GM12878 (cell line): ENCODE data around the gene MAP4K4. TPM values are rescaled to one million over a fixed set of nuclear protein-coding genes. Genes with fewer than 3 reads are reported as not detected.

Experiments
- ATAC-seq: fragments of 200-7000 bp; cut with Tn5 transposase; 3 replicates; pipeline ENCODE4 v1.9.1; 2020; ENCODE audit warnings: mild to moderate bottlenecking, moderate library complexity
- BruUV-seq: library from RNA; stranded (reverse); fragments of 400-500 nt; replicated peaks from 2 replicates; lab custom pipeline; 2021; lab: Mats Ljungman, UMichigan
- CTCF ChIA-PET: fragments of 300-600 bp; sonication (Branson Sonifier 250); formaldehyde crosslinking; extraction: SDS; loops from one replicate; lab custom pipeline; 2021; ENCODE audit warnings: inconsistent platforms; lab: Yijun Ruan, JAX
- POLR2A ChIA-PET: fragments of 350-600 bp; formaldehyde crosslinking; extraction: SDS; loops from one replicate; lab custom pipeline; 2021; ENCODE audit warnings: inconsistent platforms; lab: Charles Lee
- RAD21 ChIA-PET: fragments of 300-600 bp; sonication (Branson Sonifier 250); formaldehyde crosslinking; loops from one replicate; lab custom pipeline; 2023; ENCODE audit warnings: antibody characterized with exemption; ENCODE audit not compliant: unreplicated experiment; lab: Charles Lee
- SMC1A ChIA-PET: fragments of 300-600 bp; sonication (Branson Sonifier 250); formaldehyde crosslinking; loops from one replicate; lab custom pipeline; 2023; ENCODE audit not compliant: unreplicated experiment, uncharacterized antibody; lab: Charles Lee
- DNase-seq: peaks from one replicate; pipeline ENCODE4 v3.0.0-alpha.2; 2011; ENCODE audit warnings: low read depth, low spot score
- FAIRE-seq: peaks from 3 replicates; lab custom pipeline; 2011; peaks lifted over from hg19 to GRCh38; lab: Jason Lieb, UNC
- H2AFZ ChIP-seq: 2 replicates; pipeline ENCODE4 v1.6.0; 2011; ENCODE audit warnings: low read depth, low read length, control low read depth; ENCODE audit not compliant: control insufficient read depth
- H3K27ac ChIP-seq: 2 replicates; pipeline ENCODE4 v1.5.1; 2011; ENCODE audit warnings: control low read depth; ENCODE audit not compliant: control insufficient read depth, insufficient read depth
- H3K27me3 ChIP-seq, 2 experiments: replicated peaks in 1 of 2; 2 replicates each; pipeline versions ENCODE4 v1.6.0 to v1.6.1; 2011; ENCODE audit warnings: low read length in 1 of 2; ENCODE audit not compliant: control insufficient read depth in 2 of 2, insufficient read depth in 2 of 2
- H3K36me3 ChIP-seq, 2 experiments: 2 replicates each; pipeline ENCODE4 v1.5.1; 2011; ENCODE audit warnings: low read length in 1 of 2; ENCODE audit not compliant: control insufficient read depth in 2 of 2, insufficient read depth in 2 of 2
- H3K4me1 ChIP-seq: 2 replicates; pipeline ENCODE4 v1.6.1; 2011; ENCODE audit warnings: mild to moderate bottlenecking, low read length, moderate library complexity, mixed read lengths; ENCODE audit not compliant: control insufficient read depth, insufficient read depth
- H3K4me2 ChIP-seq: 2 replicates; pipeline ENCODE4 v1.6.0; 2011; ENCODE audit warnings: control low read depth; ENCODE audit not compliant: control insufficient read depth, insufficient read depth
- H3K4me3 ChIP-seq: fragments of 200-600 bp; sonication (generic); 2 replicates; pipeline ENCODE4 v1.5.1; 2016
- H3K79me2 ChIP-seq: 2 replicates; pipeline ENCODE4 v1.6.0; 2011; ENCODE audit warnings: low read length; ENCODE audit not compliant: control insufficient read depth, insufficient read depth
- H3K9ac ChIP-seq: 2 replicates; pipeline ENCODE4 v1.8.0; 2011; ENCODE audit warnings: low read length, control low read depth, mixed read lengths; ENCODE audit not compliant: control insufficient read depth, insufficient read depth
- H3K9me3 ChIP-seq: replicated peaks from 3 replicates; pipeline ENCODE4 v1.5.1; 2011; ENCODE audit warnings: mild to moderate bottlenecking, low read length; ENCODE audit not compliant: control insufficient read depth, insufficient read depth
- H4K20me1 ChIP-seq: 2 replicates; pipeline ENCODE4 v1.6.0; 2011; ENCODE audit not compliant: control insufficient read depth, insufficient read depth
- ATF7 ChIP-seq: fragments of 450-650 bp; IDR thresholded peaks from 2 replicates; pipeline ENCODE4 v1.6.1; 2016; ENCODE audit warnings: low read depth, mild to moderate bottlenecking
- CBFB ChIP-seq: IDR thresholded peaks from 2 replicates; pipeline ENCODE4 v1.6.1; 2016; ENCODE audit warnings: antibody characterized with exemption, low read depth
- HCFC1 ChIP-seq: fragments of 150-350 bp; IDR thresholded peaks from 2 replicates; pipeline ENCODE4 v1.6.1; 2014; ENCODE audit warnings: low read length
- MTA2 ChIP-seq: fragments of 450-650 bp; IDR thresholded peaks from 2 replicates; pipeline ENCODE4 v1.6.1; 2016; ENCODE audit warnings: low read depth, mild to moderate bottlenecking, moderate library complexity
- NFIC ChIP-seq: IDR thresholded peaks from 2 replicates; pipeline ENCODE4 v1.6.1; 2012; ENCODE audit warnings: low read depth, mild to moderate bottlenecking, inconsistent platforms, low read length, moderate library complexity
- SIN3A ChIP-seq: IDR thresholded peaks from 2 replicates; pipeline ENCODE4 v1.6.1; 2012; ENCODE audit warnings: low read depth, low read length, improper control_type of control experiment
- SREBF2 ChIP-seq: IDR thresholded peaks from 2 replicates; pipeline ENCODE4 v1.6.1; 2012; ENCODE audit warnings: mild to moderate bottlenecking, low read length
- ZBED1 ChIP-seq: IDR thresholded peaks from 2 replicates; pipeline ENCODE4 v1.6.1; 2016; ENCODE audit warnings: borderline replicate concordance
- ZNF217 ChIP-seq: fragments of 450-650 bp; IDR thresholded peaks from 2 replicates; pipeline ENCODE4 v1.6.1; 2017; ENCODE audit warnings: antibody characterized with exemption, mild to moderate bottlenecking
- ZSCAN29 ChIP-seq: fragments of 450-650 bp; IDR thresholded peaks from 2 replicates; pipeline ENCODE4 v1.6.1; 2017; ENCODE audit warnings: mild to moderate bottlenecking, moderate library complexity
- WGBS: methylation state at CpG from one replicate; pipeline ENCODE4 v1.1.6; 2016; ENCODE audit warnings: low lambda C conversion rate; ENCODE audit not compliant: insufficient replicate concordance, insufficient coverage; ENCODE audit errors: missing lambda C conversion rate; 5-methylcytosine and 5-hydroxymethylcytosine counted together
- in situ Hi-C: fragments of 300-500 bp; cut with MboI; formaldehyde crosslinking; loops from 9 replicates; pipeline ENCODE4 v1.14.3; 2018; ENCODE audit warnings: mixed read lengths
- intact Hi-C: fragments of 100-400 bp; cut with micrococcal nuclease; formaldehyde crosslinking; loops from one replicate; pipeline ENCODE4 v1.14.2; 2022; ENCODE audit not compliant: unreplicated experiment
- polyA plus RNA-seq, 11 experiments: library from polyadenylated mRNA; depleted of rRNA in 4 of 11; unstranded in 6 of 11; stranded (reverse) in 5 of 11; fragments of >200 nt; fragmentation: Nextera tagmentation in 4 of 11; fragmentation: Illumina TruSeq in 1 of 11; extraction: Ambion mirVana in 4 of 11; extraction: Trizol in 1 of 11; gene quantifications; 1 replicate in 1 of 11; 2 replicates in 10 of 11; pipeline versions ENCODE4 v1.2.1 to v1.2.3, GENCODE V29; 2011 to 2016; ENCODE audit warnings: inconsistent platforms in 2 of 11, missing spikeins in 2 of 11, low read depth in 1 of 11
- total RNA-seq, 4 experiments: library from RNA; depleted of rRNA in 3 of 4; stranded (reverse); fragments of >200 nt in 3 of 4; fragmentation: Illumina TruSeq in 1 of 4; extraction: Trizol in 1 of 4; gene quantifications; 2 replicates each; pipeline versions ENCODE4 v1.2.1 to v1.2.3, GENCODE V29; 2013 to 2021
- TF ChIP-seq, protein P1 (sequence below): fragments of 450-650 bp; IDR thresholded peaks from 2 replicates; pipeline ENCODE4 v1.6.1; 2016; ENCODE audit warnings: mild to moderate bottlenecking, moderate library complexity, borderline replicate concordance
- TF ChIP-seq, protein P2 (sequence below): fragments of 450-650 bp; formaldehyde crosslinking; IDR thresholded peaks from 2 replicates; pipeline ENCODE4 v1.5.0; 2022; ENCODE audit warnings: mild to moderate bottlenecking, missing genetic modification characterization
- TF ChIP-seq, protein P3 (sequence below): fragments of 450-650 bp; IDR thresholded peaks from 2 replicates; pipeline ENCODE4 v1.6.1; 2018; ENCODE audit warnings: mild to moderate bottlenecking, low read depth, moderate library complexity; ENCODE audit not compliant: partially characterized antibody

Gene MAP4K4
- total and polyA plus RNA-seq, 10 of the 15 experiments (the other 5 are each of a cell fraction or from before 2014, with no cell fraction given) = 1.9 to 50.4 (median 9.7) TPM

DNA sequence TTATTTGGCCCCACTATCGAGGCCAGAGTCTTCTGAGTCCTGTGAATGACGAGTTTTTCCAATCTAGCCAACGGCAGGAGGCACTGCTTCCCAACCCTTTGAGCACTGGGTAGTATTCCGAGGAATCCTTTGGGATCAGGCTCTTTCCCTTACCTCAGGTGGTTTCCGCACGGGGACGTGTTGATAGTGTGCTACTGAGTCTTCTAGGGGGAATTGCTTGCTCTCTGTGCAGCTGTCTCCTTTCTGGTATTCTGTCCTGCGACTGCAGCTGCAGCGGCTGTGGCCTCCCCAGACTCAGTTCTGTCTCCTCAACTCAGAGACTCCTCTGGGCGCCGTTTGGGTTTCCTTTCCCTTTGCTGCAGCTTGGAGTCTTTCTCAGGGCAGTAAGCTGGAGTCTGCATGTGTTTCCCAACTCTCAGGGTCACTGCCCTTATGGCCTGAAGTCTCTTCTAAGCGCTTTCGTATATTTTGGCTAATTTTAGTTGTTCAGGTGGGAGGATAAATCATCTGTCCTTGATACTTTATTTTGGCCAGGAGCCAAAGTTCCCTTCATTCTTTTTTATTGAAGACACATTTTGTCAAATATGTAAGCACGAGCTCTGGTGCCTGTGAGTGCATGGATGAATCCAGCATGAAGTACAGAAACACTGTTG is 118.4 kb downstream of the MAP4K4 start:
- WGBS = 52% methylated on average over 14 of the region's 14 CpGs
- Histone ChIP-seq H3K9me3 (no peaks in the 10 kb centered on the region), H3K27me3 (no peaks in the 10 kb centered on the region), H3K27ac (no peak overlapping the region), H3K36me3 (no peaks in the 10 kb centered on the region), H2AFZ (no peak overlapping the region), H3K4me1 (no peaks in the 10 kb centered on the region), H3K9ac (no peak overlapping the region), H3K4me2 (no peak overlapping the region), H3K79me2 (no peaks in the 10 kb centered on the region), H4K20me1 (no peaks in the 10 kb centered on the region), H3K4me3 (no peak overlapping the region)
- RAD21 ChIA-PET = interaction anchor here (1.8 kb wide), 1 partner anchor 10 kb away, joined by 7 read pairs; no protein-coding TSS in a partner anchor
- intact Hi-C loops (no loop called here), in situ Hi-C loops (no loop called here)
- BruUV-seq = no TSS peak
- FAIRE-seq (no peak), ATAC-seq (no peak), DNase-seq (no peak)
- POLR2A ChIA-PET = no interaction called here
- SMC1A ChIA-PET = interaction anchor here (0.7 to 1.4 kb wide), 5 partner anchors 9 to 86 kb away, joined by 3 to 4 read pairs (median 3); no protein-coding TSS in a partner anchor
- CTCF ChIA-PET = interaction anchor here (0.9 to 5.7 kb wide), 5 partner anchors 10 to 46 kb away, joined by 3 to 22 read pairs (median 6); no protein-coding TSS in a partner anchor
- TF ChIP-seq CBFB (no peak), ATF7 (no peak), ZNF217 (no peak), MTA2 (no peak), SREBF2 (no peak), NFIC (no peak), SIN3A (no peak), HCFC1 (no peak), ZBED1 (no peak), ZSCAN29 (no peak)
- TF ChIP-seq, protein P1, sequence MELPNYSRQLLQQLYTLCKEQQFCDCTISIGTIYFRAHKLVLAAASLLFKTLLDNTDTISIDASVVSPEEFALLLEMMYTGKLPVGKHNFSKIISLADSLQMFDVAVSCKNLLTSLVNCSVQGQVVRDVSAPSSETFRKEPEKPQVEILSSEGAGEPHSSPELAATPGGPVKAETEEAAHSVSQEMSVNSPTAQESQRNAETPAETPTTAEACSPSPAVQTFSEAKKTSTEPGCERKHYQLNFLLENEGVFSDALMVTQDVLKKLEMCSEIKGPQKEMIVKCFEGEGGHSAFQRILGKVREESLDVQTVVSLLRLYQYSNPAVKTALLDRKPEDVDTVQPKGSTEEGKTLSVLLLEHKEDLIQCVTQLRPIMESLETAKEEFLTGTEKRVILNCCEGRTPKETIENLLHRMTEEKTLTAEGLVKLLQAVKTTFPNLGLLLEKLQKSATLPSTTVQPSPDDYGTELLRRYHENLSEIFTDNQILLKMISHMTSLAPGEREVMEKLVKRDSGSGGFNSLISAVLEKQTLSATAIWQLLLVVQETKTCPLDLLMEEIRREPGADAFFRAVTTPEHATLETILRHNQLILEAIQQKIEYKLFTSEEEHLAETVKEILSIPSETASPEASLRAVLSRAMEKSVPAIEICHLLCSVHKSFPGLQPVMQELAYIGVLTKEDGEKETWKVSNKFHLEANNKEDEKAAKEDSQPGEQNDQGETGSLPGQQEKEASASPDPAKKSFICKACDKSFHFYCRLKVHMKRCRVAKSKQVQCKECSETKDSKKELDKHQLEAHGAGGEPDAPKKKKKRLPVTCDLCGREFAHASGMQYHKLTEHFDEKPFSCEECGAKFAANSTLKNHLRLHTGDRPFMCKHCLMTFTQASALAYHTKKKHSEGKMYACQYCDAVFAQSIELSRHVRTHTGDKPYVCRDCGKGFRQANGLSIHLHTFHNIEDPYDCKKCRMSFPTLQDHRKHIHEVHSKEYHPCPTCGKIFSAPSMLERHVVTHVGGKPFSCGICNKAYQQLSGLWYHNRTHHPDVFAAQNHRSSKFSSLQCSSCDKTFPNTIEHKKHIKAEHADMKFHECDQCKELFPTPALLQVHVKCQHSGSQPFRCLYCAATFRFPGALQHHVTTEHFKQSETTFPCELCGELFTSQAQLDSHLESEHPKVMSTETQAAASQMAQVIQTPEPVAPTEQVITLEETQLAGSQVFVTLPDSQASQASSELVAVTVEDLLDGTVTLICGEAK = no peak
- TF ChIP-seq, protein P2, sequence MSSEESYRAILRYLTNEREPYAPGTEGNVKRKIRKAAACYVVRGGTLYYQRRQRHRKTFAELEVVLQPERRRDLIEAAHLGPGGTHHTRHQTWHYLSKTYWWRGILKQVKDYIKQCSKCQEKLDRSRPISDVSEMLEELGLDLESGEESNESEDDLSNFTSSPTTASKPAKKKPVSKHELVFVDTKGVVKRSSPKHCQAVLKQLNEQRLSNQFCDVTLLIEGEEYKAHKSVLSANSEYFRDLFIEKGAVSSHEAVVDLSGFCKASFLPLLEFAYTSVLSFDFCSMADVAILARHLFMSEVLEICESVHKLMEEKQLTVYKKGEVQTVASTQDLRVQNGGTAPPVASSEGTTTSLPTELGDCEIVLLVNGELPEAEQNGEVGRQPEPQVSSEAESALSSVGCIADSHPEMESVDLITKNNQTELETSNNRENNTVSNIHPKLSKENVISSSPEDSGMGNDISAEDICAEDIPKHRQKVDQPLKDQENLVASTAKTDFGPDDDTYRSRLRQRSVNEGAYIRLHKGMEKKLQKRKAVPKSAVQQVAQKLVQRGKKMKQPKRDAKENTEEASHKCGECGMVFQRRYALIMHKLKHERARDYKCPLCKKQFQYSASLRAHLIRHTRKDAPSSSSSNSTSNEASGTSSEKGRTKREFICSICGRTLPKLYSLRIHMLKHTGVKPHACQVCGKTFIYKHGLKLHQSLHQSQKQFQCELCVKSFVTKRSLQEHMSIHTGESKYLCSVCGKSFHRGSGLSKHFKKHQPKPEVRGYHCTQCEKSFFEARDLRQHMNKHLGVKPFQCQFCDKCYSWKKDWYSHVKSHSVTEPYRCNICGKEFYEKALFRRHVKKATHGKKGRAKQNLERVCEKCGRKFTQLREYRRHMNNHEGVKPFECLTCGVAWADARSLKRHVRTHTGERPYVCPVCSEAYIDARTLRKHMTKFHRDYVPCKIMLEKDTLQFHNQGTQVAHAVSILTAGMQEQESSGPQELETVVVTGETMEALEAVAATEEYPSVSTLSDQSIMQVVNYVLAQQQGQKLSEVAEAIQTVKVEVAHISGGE (CRISPR knock-in tag) = no peak
- TF ChIP-seq, protein P3, sequence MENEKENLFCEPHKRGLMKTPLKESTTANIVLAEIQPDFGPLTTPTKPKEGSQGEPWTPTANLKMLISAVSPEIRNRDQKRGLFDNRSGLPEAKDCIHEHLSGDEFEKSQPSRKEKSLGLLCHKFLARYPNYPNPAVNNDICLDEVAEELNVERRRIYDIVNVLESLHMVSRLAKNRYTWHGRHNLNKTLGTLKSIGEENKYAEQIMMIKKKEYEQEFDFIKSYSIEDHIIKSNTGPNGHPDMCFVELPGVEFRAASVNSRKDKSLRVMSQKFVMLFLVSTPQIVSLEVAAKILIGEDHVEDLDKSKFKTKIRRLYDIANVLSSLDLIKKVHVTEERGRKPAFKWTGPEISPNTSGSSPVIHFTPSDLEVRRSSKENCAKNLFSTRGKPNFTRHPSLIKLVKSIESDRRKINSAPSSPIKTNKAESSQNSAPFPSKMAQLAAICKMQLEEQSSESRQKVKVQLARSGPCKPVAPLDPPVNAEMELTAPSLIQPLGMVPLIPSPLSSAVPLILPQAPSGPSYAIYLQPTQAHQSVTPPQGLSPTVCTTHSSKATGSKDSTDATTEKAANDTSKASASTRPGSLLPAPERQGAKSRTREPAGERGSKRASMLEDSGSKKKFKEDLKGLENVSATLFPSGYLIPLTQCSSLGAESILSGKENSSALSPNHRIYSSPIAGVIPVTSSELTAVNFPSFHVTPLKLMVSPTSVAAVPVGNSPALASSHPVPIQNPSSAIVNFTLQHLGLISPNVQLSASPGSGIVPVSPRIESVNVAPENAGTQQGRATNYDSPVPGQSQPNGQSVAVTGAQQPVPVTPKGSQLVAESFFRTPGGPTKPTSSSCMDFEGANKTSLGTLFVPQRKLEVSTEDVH = no peak
